Stomach (tissue), 9 donors: ENCODE data around the gene GBE1. TPM values are rescaled to one million over a fixed set of nuclear protein-coding genes. Genes with fewer than 3 reads are reported as not detected.
A peak's percentile ranks its signal among the peaks of the same experiment; 100 is the strongest.

Experiments used
- DNase-seq, 2 donors: peaks; one replicate each; pipeline versions ENCODE4 v3.0.0 to v3.0.0-alpha.2; 2013 to 2019
- H3K27ac ChIP-seq, 5 donors: fragments of 200-600 bp in 4 of 5; sonication (generic) in 4 of 5; one replicate each; pipeline ENCODE4 v1.5.1; 2013 to 2019; ENCODE audit warnings: mild to moderate bottlenecking in 1 of 5, moderate library complexity in 1 of 5
- H3K27me3 ChIP-seq, 3 donors: fragments of 200-600 bp; sonication (generic); one replicate each; pipeline ENCODE4 v1.5.1; 2017 to 2019; ENCODE audit warnings: mixed run types in 1 of 3
- H3K36me3 ChIP-seq, 4 donors: fragments of 200-600 bp; sonication (generic); 1 replicate in 3 of 4; 2 replicates in 1 of 4; pipeline ENCODE4 v1.5.1; 2016 to 2019
- H3K4me1 ChIP-seq, 4 donors: fragments of 200-600 bp; sonication (generic); one replicate each; pipeline ENCODE4 v1.5.1; 2016 to 2019
- H3K4me3 ChIP-seq, 4 donors: fragments of 200-600 bp; sonication (generic) in 3 of 4; one replicate each; pipeline ENCODE4 v1.5.1; 2016 to 2019; ENCODE audit warnings: mild to moderate bottlenecking in 1 of 4
- H3K9me3 ChIP-seq, 4 donors: fragments of 200-600 bp; sonication (generic); one replicate each; pipeline ENCODE4 v1.5.1; 2016 to 2019
- EP300 ChIP-seq: sonication (generic); formaldehyde crosslinking; IDR thresholded peaks from one replicate; pipeline ENCODE4 v1.6.1; 2017; ENCODE audit warnings: antibody characterized with exemption
- POLR2A ChIP-seq, 4 donors: fragments of 450-650 bp; IDR thresholded peaks; one replicate each; pipeline ENCODE4 v1.6.1; 2016; ENCODE audit warnings: antibody characterized with exemption in 4 of 4, control low read depth in 2 of 4, mild to moderate bottlenecking in 1 of 4, moderate library complexity in 1 of 4
- POLR2AphosphoS5 ChIP-seq, 3 donors: sonication (generic); formaldehyde crosslinking; IDR thresholded peaks; one replicate each; pipeline ENCODE4 v1.6.1; 2016; ENCODE audit warnings: antibody characterized with exemption in 3 of 3
- WGBS, 5 donors: extraction: QIAGEN DNeasy Blood & Tissue Kit in 3 of 5; methylation state at CpG; one replicate each; pipeline versions ENCODE4 v1.1.5 to v1.1.7; 2013 to 2018; 5-methylcytosine and 5-hydroxymethylcytosine counted together
- intact Hi-C: fragments of 100-400 bp; cut with DNase I; formaldehyde crosslinking; loops from one replicate; pipeline ENCODE4 v1.15.1; 2023; ENCODE audit warnings: low total_unique reads
- polyA plus RNA-seq, 3 donors: library from polyadenylated mRNA; stranded (reverse); fragments of 200-250 nt; gene quantifications; one replicate each; pipeline ENCODE4 v1.2.3, GENCODE V29; 2013
- total RNA-seq, 5 donors: library from RNA; depleted of rRNA; stranded (reverse); fragments of >200 nt; gene quantifications; one replicate each; pipeline versions ENCODE4 v1.1.0 to v1.2.3, GENCODE V29; 2014 to 2016
- TF ChIP-seq, protein P1 (sequence below), 7 experiments: fragments of 450-650 bp in 4 of 7; fragments of 200-600 bp in 3 of 7; sonication (generic) in 3 of 7; IDR thresholded peaks; one replicate each; pipeline ENCODE4 v1.5.1; 2016 to 2019; ENCODE audit warnings: antibody characterized with exemption in 7 of 7, control low read depth in 2 of 7, mild to moderate bottlenecking in 1 of 7
- donor health status: healthy with polysubstance abuse.
- donor health status: Bipolar disorder and iron deficiency.
- donor health status: healthy.

Gene GBE1
- total and polyA plus RNA-seq, 8 donors: 8.2 to 57.1 (median 11.6) TPM

- intact Hi-C loops: no loop called here
- no peak overlapping the region for H3K4me3 ChIP-seq
- no peak for DNase-seq
- H3K27ac ChIP-seq: no peak overlapping the region
- peaks cover 0 to 49% (median 46%) of the 10 kb centered on the region in 4 donors for H3K36me3 ChIP-seq
- no peak for TF ChIP-seq POLR2AphosphoS5 (IDR thresholded peaks at IDR 0.05)
- TF ChIP-seq, protein P1, sequence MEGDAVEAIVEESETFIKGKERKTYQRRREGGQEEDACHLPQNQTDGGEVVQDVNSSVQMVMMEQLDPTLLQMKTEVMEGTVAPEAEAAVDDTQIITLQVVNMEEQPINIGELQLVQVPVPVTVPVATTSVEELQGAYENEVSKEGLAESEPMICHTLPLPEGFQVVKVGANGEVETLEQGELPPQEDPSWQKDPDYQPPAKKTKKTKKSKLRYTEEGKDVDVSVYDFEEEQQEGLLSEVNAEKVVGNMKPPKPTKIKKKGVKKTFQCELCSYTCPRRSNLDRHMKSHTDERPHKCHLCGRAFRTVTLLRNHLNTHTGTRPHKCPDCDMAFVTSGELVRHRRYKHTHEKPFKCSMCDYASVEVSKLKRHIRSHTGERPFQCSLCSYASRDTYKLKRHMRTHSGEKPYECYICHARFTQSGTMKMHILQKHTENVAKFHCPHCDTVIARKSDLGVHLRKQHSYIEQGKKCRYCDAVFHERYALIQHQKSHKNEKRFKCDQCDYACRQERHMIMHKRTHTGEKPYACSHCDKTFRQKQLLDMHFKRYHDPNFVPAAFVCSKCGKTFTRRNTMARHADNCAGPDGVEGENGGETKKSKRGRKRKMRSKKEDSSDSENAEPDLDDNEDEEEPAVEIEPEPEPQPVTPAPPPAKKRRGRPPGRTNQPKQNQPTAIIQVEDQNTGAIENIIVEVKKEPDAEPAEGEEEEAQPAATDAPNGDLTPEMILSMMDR (IDR thresholded peaks at IDR 0.05): no peak
- TF ChIP-seq POLR2A (IDR thresholded peaks at IDR 0.05): no peak
- TF ChIP-seq EP300: no peak
- H3K27me3 ChIP-seq: no peaks in the 10 kb centered on the region
- 75 to 90% (median 83%) methylated on average over 2 of the region's 2 CpGs for WGBS, 5 donors
- no peaks in the 10 kb centered on the region for H3K4me1 ChIP-seq
- H3K9me3 ChIP-seq: peaks cover 0 to 5% (median 0%) of the 10 kb centered on the region in 4 donors
Measured at GRCh38 chr3:81531263-81531662, 230.2 kb downstream of the GBE1 start.

DNA sequence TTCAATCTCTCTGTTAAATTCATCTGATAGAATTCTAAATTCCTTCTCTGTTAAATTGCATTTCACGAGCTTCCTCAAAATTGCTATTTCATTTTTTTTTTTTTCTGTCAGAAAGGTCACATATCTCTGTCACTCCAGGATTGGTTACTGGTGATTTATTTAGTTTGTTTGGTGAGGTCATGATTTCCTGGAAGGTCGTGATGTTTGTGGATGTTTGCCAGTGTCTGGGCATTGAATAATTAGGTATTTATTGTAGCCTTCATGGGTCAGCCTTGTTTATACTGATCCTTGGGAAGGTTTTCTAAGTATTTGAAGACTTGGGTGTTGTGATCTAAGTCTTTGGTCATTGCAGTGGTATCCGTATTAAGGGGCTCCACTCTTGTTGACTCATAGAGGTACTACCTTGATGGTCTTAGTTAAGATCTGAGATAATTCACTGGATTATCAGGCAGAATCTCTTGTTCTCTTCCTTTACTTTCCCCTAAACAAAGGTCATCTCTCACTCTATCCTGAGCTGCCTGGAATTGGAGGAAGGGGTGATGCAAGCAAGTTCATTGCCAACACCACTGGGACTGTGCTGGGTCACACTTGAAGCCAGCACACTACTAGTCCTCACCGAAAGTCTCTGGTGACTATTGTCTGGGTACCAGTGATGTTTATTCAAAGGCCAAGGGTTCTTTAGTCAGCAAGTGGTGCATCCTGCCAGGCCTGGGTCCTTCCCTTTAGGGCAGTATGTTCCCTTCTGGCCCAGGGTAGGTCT is 231.1 kb downstream of the GBE1 start:
- no peak for TF ChIP-seq POLR2A (IDR thresholded peaks at IDR 0.05)
- TF ChIP-seq, protein P1 (IDR thresholded peaks at IDR 0.05): no peak
- no peak for TF ChIP-seq POLR2AphosphoS5 (IDR thresholded peaks at IDR 0.05)
- TF ChIP-seq EP300: no peak
- H3K27ac ChIP-seq: no peak overlapping the region
- H3K9me3 ChIP-seq: peaks cover 0 to 5% (median 0%) of the 10 kb centered on the region in 4 donors
- H3K4me1 ChIP-seq: no peaks in the 10 kb centered on the region
- intact Hi-C loops: no loop called here
- no peaks in the 10 kb centered on the region for H3K27me3 ChIP-seq
- 84 to 89% (median 88%) methylated on average over 4 of the region's 4 CpGs for WGBS, 5 donors
- no peak for DNase-seq
- peaks cover 0 to 48% (median 46%) of the 10 kb centered on the region in 4 donors for H3K36me3 ChIP-seq
- H3K4me3 ChIP-seq: no peak overlapping the region

- Histone ChIP-seq H3K4me3 (no peak overlapping the region), H3K27ac (no peak overlapping the region), H3K9me3 (no peaks in the 10 kb centered on the region), H3K27me3 (no peaks in the 10 kb centered on the region), H3K4me1 (no peaks in the 10 kb centered on the region), H3K36me3 (no peaks in the 10 kb centered on the region)
- TF ChIP-seq POLR2A (IDR thresholded peaks at IDR 0.05) (no peak), EP300 (no peak), POLR2AphosphoS5 (IDR thresholded peaks at IDR 0.05) (no peak)
- TF ChIP-seq, protein P1 (IDR thresholded peaks at IDR 0.05): no peak
- intact Hi-C loops: no loop called here
- peak in 1 of 2 donors; percentile 5 for DNase-seq
- 67 to 85% (median 76%) methylated on average over 2 of the region's 2 CpGs for WGBS, 5 donors
Measured at GRCh38 chr3:81521855-81522254, 239.6 kb downstream of the GBE1 start.

- intact Hi-C loops: no loop called here
- no peak overlapping the region for H3K4me3 ChIP-seq
- H3K27me3 ChIP-seq: no peaks in the 10 kb centered on the region
- H3K27ac ChIP-seq: no peak overlapping the region
- no peak for DNase-seq
- no peaks in the 10 kb centered on the region for H3K9me3 ChIP-seq
- H3K4me1 ChIP-seq: no peaks in the 10 kb centered on the region
- TF ChIP-seq POLR2A (IDR thresholded peaks at IDR 0.05) (no peak), EP300 (no peak), POLR2AphosphoS5 (IDR thresholded peaks at IDR 0.05) (no peak)
- TF ChIP-seq, protein P1 (IDR thresholded peaks at IDR 0.05): no peak
- no peaks in the 10 kb centered on the region for H3K36me3 ChIP-seq
Measured at GRCh38 chr3:81518945-81519344, 242.5 kb downstream of the GBE1 start.
